Small intestine (tissue), 7 donors: Measurements from ENCODE around the gene BCL10. TPM values are rescaled to one million over a fixed set of nuclear protein-coding genes. Genes with fewer than 3 reads are reported as not detected.
"Not testable (repeated sequence)": the region's sequence is repeated elsewhere in the genome, so short reads cannot be mapped to it uniquely, and the experiment has no call there.

ENCODE experiments used
- DNase-seq, 2 donors: peaks; one replicate each; pipeline versions ENCODE4 v3.0.0 to v3.0.0-alpha.2; 2013
- FAIRE-seq: peaks from 2 replicates; lab custom pipeline; 2012; peaks lifted over from hg19 to GRCh38; lab: Jason Lieb, UNC
- H3K27ac ChIP-seq, 3 donors: one replicate each; pipeline ENCODE4 v1.5.1; 2013; ENCODE audit warnings: low read length in 2 of 3, mild to moderate bottlenecking in 2 of 3, control low read depth in 1 of 3, inconsistent platforms in 1 of 3, low read depth in 1 of 3, moderate library complexity in 1 of 3
- H3K27me3 ChIP-seq, 3 donors: one replicate each; pipeline ENCODE4 v1.6.1; 2013; ENCODE audit warnings: low read length in 3 of 3, inconsistent platforms in 1 of 3; ENCODE audit not compliant: control insufficient read depth in 3 of 3, insufficient read depth in 3 of 3
- H3K36me3 ChIP-seq, 3 donors: one replicate each; pipeline ENCODE4 v1.6.1; 2013; ENCODE audit warnings: low read length in 3 of 3, inconsistent platforms in 1 of 3, low read depth in 1 of 3, mild to moderate bottlenecking in 1 of 3, moderate library complexity in 1 of 3; ENCODE audit not compliant: control insufficient read depth in 3 of 3, insufficient read depth in 2 of 3
- H3K4me1 ChIP-seq, 3 donors: one replicate each; pipeline ENCODE4 v1.6.1; 2013; ENCODE audit warnings: low read length in 2 of 3, inconsistent platforms in 1 of 3, low read depth in 1 of 3, mild to moderate bottlenecking in 1 of 3, moderate library complexity in 1 of 3; ENCODE audit not compliant: control insufficient read depth in 3 of 3, insufficient read depth in 2 of 3
- H3K4me3 ChIP-seq, 3 donors: one replicate each; pipeline ENCODE4 v1.5.1; 2013; ENCODE audit warnings: low read length in 3 of 3, control low read depth in 1 of 3, inconsistent platforms in 1 of 3, low read depth in 1 of 3, mild to moderate bottlenecking in 1 of 3, moderate library complexity in 1 of 3
- H3K9me3 ChIP-seq, 2 donors: one replicate each; pipeline ENCODE4 v1.6.1; 2013; ENCODE audit warnings: low read depth in 1 of 2, low read length in 1 of 2; ENCODE audit not compliant: control insufficient read depth in 2 of 2, insufficient read depth in 1 of 2
- WGBS, 3 donors: extraction: QIAGEN DNeasy Blood & Tissue Kit; methylation state at CpG; one replicate each; pipeline ENCODE4 v1.1.7; 2013; 5-methylcytosine and 5-hydroxymethylcytosine counted together
- polyA plus RNA-seq, 4 donors: library from polyadenylated mRNA; stranded (reverse) in 3 of 4; unstranded in 1 of 4; fragments of 200-250 nt in 3 of 4; fragments of 120-200 nt in 1 of 4; gene quantifications; one replicate each; pipeline versions ENCODE4 v1.2.1 to v1.2.3, GENCODE V29; 2013
- donor health status: healthy with polysubstance abuse.
- donor health status: control.
- donor health status: control.
- donor health status: Bipolar disorder and iron deficiency.
- donor health status: healthy.

Gene BCL10
- polyA plus RNA-seq, 4 donors = 16.3 to 31.2 (median 17.8) TPM

- 78 to 96% (median 92%) methylated on average over 3 of the region's 3 CpGs for WGBS, 3 donors
Observed at GRCh38 chr1:85249042-85249441, 27.4 kb downstream of the BCL10 start.

GRCh38 chr1:85245891-85246290 is 30.5 kb downstream of the BCL10 start:
- Histone ChIP-seq H3K27me3 (no peaks in the 10 kb centered on the region), H3K27ac (no peak overlapping the region)
- 74 to 93% (median 81%) methylated on average over 1 of the region's 1 CpG for WGBS, 3 donors

More at GRCh38 chr1:85249042-85249441, 27.4 kb downstream of the BCL10 start:
- not testable (repeated sequence) for H3K4me3 ChIP-seq, H3K9me3 ChIP-seq, H3K27me3 ChIP-seq, H3K4me1 ChIP-seq, DNase-seq, H3K36me3 ChIP-seq, FAIRE-seq, H3K27ac ChIP-seq

GRCh38 chr1:85245456-85245855 is 31.0 kb downstream of the BCL10 start:
- no peaks in the 10 kb centered on the region for H3K4me1 ChIP-seq
- WGBS, 3 donors = 73 to 95% (median 95%) methylated on average over 1 of the region's 1 CpG
- no peak overlapping the region for H3K27ac ChIP-seq
- H3K36me3 ChIP-seq = no peaks in the 10 kb centered on the region
- DNase-seq = no peak
- H3K9me3 ChIP-seq = peaks cover 0 to 7% of the 10 kb centered on the region in 2 donors
- H3K4me3 ChIP-seq = no peak overlapping the region
- no peak for FAIRE-seq
- H3K27me3 ChIP-seq = no peaks in the 10 kb centered on the region

More at GRCh38 chr1:85245891-85246290, 30.5 kb downstream of the BCL10 start:
- no peaks in the 10 kb centered on the region for H3K36me3 ChIP-seq
- DNase-seq (no peak), FAIRE-seq (no peak)
- no peaks in the 10 kb centered on the region for H3K4me1 ChIP-seq
- peaks cover 0 to 7% of the 10 kb centered on the region in 2 donors for H3K9me3 ChIP-seq
- H3K4me3 ChIP-seq = no peak overlapping the region

- DNase-seq = no peak
- H3K9me3 ChIP-seq = peaks cover 0 to 7% of the 10 kb centered on the region in 2 donors
- H3K27me3 ChIP-seq = no peaks in the 10 kb centered on the region
- H3K27ac ChIP-seq = no peak overlapping the region
- no peak overlapping the region for H3K4me3 ChIP-seq
- no peaks in the 10 kb centered on the region for H3K36me3 ChIP-seq
- no peaks in the 10 kb centered on the region for H3K4me1 ChIP-seq
- FAIRE-seq = no peak
- 57 to 65% (median 58%) methylated on average over 4 of the region's 4 CpGs for WGBS, 3 donors
Observed at GRCh38 chr1:85244271-85245061, 32.0 kb downstream of the BCL10 start.

- FAIRE-seq (no peak), DNase-seq (no peak)
- H3K27ac ChIP-seq = no peak overlapping the region
- no peaks in the 10 kb centered on the region for H3K27me3 ChIP-seq
- H3K36me3 ChIP-seq = no peaks in the 10 kb centered on the region
- H3K9me3 ChIP-seq = no peaks in the 10 kb centered on the region
- no peak overlapping the region for H3K4me3 ChIP-seq
- H3K4me1 ChIP-seq = no peaks in the 10 kb centered on the region
Observed at GRCh38 chr1:85243372-85243771, 33.1 kb downstream of the BCL10 start.

GRCh38 chr1:85240643-85241042 is 35.8 kb downstream of the BCL10 start:
- Histone ChIP-seq H3K9me3 (no peaks in the 10 kb centered on the region), H3K36me3 (no peaks in the 10 kb centered on the region), H3K27ac (no peak overlapping the region), H3K4me1 (no peaks in the 10 kb centered on the region), H3K27me3 (no peaks in the 10 kb centered on the region), H3K4me3 (no peak overlapping the region)
- DNase-seq (no peak), FAIRE-seq (no peak)
- WGBS, 3 donors = 12 to 37% (median 32%) methylated on average over 1 of the region's 1 CpG

GRCh38 chr1:85240174-85240601 is 36.2 kb downstream of the BCL10 start:
- FAIRE-seq (no peak), DNase-seq (no peak)
- Histone ChIP-seq H3K4me3 (no peak overlapping the region), H3K4me1 (no peaks in the 10 kb centered on the region), H3K27ac (no peak overlapping the region), H3K9me3 (no peaks in the 10 kb centered on the region), H3K36me3 (no peaks in the 10 kb centered on the region), H3K27me3 (no peaks in the 10 kb centered on the region)
- WGBS, 3 donors = 44 to 53% (median 52%) methylated on average over 1 of the region's 1 CpG

GRCh38 chr1:85237613-85238012 is 38.8 kb downstream of the BCL10 start:
- no peak for DNase-seq
- H3K9me3 ChIP-seq = no peaks in the 10 kb centered on the region
- FAIRE-seq = no peak
- 88 to 90% (median 88%) methylated on average over 1 of the region's 1 CpG for WGBS, 3 donors
- H3K4me3 ChIP-seq = no peak overlapping the region
- H3K27me3 ChIP-seq = no peaks in the 10 kb centered on the region
- no peaks in the 10 kb centered on the region for H3K36me3 ChIP-seq
- no peaks in the 10 kb centered on the region for H3K4me1 ChIP-seq
- no peak overlapping the region for H3K27ac ChIP-seq
